NCI-H510A treated with DMSO at 0.1 percent for 48 hours (cell line): ENCODE measurements around the gene CFB.
"Not testable (repeated sequence)": the region's sequence is repeated elsewhere in the genome, so short reads cannot be mapped to it uniquely, and the experiment has no call there.

ENCODE experiments used
- DNase-seq: peaks from one replicate; lab custom pipeline; 2025; lab: John Stamatoyannopoulos, UW

The CFB gene

DNA sequence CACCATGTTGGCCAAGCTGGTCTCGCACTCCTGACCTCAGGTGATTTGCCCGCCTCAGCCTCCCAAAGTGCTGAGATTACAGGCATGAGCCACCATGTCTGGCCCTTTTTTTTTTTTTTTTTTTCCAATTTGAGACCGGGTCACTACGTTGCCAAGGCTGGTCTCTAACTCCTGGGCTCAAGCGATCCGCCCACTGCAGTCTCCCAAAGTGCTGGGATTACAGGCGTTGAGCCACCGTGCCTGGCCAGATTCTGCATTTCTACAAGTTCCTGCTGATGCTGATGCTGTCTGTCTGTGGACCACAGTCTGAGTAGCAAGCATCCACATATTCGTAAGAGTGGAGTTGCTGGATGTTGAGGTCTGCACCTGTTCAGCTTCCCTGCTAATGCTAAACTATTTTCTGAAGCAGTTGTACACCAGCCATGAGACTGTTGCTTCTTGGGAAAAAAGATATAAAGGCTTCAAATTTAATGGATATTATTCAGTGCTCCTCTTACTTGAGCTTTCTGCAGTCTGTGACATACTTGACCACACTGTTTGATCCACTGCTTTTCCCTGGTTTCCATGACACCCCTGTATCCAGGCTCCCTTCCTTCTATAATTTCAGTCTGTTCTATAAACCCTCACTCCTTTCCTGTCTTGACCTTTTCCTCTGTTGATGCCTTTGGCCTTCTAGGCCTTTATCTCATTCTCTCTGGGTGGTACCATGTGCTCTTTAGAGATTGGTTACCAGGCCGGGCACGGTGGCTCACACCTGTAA, 33.9 kb upstream of the CFB start:
- no peak for DNase-seq

GRCh38 chr6:31915351-31915750, 30.5 kb upstream of the CFB start:
- no peak for DNase-seq

- no peak for DNase-seq
These were observed 30.1 kb upstream of the CFB start for GRCh38 chr6:31915756-31916155.

DNA sequence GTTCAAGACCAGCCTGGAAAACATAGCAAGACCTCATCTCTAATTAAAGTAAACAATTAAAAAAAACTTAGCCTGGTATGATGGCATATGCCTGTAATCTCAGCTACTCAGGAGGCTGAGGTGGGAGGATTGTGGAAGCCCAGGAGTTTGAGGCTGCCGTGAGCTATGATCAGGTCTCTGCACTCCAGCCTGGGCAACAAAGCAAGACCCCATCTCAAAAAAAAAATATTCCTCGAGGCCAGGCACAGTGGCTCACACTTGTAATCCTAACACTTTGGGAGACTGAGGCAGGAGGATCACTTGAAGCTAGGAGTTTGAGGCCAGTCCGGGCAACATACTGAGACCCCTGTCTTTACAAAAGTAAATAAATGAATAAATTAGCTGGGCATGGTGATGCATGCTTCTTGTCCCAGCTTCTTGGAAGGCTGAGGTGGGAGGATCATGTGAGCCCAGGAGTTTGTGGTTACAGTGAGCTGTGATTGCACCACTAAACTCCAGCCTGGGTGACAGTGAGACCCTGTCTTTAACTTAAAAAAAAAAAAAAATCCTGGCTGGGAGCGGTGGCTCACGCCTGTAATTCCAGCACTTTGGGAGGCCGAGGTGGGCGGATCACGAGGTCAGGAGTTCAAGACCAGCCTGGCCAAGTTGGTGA, 27.7 kb upstream of the CFB start:
- DNase-seq = no peak

- no peak for DNase-seq
These were observed 26.1 kb upstream of the CFB start for GRCh38 chr6:31919624-31920303.

DNA sequence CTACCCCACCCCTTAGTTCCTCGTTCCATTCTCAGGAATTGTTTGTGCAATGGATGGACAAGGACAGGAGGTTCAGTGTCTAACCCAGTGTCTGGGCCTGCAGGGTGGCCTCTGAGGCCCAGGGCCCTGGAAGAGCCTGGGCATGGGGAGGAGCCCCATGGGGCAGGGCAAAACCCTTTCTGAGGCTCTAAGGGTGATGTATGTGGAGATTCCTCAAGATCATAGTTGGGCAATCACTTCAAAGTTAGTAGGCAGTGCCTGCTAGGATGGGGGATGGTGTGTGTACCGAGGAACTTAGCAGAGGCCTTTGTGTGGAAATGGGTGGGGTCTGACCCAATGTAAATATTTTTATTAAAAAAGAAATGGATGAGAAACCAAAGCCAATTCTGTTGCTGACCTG, 25.1 kb upstream of the CFB start:
- no peak for DNase-seq

GRCh38 chr6:31922942-31923341, 23.0 kb upstream of the CFB start:
- DNase-seq = no peak

DNA sequence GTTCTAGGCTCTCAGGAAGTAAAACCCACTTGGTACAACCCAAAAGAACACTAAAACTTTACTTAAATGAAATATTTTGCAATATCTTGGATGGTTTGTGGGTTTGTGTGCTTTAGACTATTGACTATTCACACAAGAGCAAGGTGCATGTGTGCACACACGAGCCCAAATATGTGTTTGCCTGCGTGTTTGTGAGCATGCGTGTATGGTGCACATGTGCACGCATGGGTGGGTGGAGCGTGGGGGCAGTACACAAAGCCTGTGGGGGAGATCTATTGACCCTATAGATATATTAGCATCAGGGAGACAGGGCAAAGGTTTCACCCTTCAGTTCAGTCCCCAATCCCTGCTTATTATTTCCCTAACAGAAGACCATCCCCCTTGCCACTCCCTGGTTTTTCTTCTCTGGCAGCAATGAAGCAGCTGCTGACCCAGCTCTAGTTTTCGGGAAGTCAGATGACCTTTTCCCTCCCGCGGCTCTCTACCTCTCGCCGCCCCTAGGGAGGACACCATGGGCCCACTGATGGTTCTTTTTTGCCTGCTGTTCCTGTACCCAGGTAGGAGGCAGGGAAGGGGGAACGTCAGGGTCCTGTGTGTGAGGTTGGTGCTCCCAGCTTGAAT, 18.5 kb upstream of the CFB start, which contains the start of gene C2:
Gene C2, plus strand, starts transcription at position 476 of the 621 bp plus-strand sequence. Its CDS starts 36 bp downstream, at position 512.
- DNase-seq = no peak

- DNase-seq = no peak
These were observed 17.8 kb upstream of the CFB start for GRCh38 chr6:31927863-31928671.

DNA sequence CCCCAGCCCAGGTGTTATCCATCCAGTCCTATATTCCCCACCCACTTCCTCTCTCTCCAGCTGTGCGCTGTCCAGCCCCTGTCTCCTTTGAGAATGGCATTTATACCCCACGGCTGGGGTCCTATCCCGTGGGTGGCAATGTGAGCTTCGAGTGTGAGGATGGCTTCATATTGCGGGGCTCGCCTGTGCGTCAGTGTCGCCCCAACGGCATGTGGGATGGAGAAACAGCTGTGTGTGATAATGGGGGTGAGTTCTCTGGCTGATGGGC, 17.3 kb upstream of the CFB start:
- no peak for DNase-seq

- no peak for DNase-seq
These were observed 14.9 kb upstream of the CFB start for GRCh38 chr6:31930962-31931361.

DNA sequence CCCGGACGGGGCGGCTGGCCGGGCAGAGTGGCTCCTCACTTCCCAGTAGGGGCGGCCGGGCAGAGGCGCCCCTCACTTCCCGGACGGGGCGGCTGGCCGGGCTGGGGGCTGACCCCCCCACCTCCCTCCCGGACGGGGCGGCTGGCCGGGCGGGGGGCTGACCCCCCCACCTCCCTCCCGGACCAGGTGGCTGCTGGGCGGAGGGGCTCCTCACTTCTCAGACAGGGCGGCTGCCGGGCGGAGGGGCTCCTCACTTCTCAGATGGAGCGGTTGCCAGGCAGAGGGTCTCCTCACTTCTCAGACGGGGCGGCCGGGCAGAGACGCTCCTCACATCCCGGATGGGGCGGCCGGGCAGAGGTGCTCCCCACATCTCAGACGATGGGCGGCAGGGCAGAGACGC, 13.8 kb upstream of the CFB start:
- not testable (repeated sequence) for DNase-seq

- no peak for DNase-seq
These were observed 12.4 kb upstream of the CFB start for GRCh38 chr6:31933537-31933936.

DNA sequence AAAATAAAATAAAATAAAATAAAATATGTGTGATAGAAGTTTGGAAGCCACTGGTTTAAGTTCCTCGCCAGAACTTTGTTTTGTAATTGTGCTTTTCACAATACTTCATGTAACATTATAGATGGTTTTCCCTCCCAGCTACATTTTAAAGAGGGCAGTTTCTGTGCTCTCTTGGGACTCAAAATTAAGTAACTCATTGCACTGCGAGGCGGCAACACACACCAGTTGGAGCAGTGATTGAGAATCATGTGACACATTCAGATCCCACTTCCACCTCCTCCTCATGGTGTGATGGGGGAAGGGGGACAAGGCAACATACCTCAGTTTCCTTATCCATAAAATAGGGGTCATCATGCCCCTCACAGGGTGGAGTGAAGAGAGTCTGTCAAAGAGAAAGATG, 10.9 kb upstream of the CFB start:
- no peak for DNase-seq

DNA sequence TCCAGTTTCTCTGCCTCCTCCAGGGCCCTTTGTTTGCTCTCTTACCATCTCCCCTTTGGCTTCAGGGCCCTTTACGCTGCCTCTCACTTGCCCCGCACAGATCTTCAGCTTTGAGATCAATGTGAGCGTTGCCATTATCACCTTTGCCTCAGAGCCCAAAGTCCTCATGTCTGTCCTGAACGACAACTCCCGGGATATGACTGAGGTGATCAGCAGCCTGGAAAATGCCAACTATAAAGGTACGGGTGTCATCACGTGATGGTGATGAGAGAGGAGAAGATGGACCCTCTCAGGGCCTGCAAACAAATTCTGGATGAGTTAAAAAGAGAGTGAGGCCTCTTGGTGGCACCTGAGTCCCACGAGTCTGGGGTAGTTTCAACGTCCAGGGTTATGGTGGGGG, 10.1 kb upstream of the CFB start:
- no peak for DNase-seq

DNA sequence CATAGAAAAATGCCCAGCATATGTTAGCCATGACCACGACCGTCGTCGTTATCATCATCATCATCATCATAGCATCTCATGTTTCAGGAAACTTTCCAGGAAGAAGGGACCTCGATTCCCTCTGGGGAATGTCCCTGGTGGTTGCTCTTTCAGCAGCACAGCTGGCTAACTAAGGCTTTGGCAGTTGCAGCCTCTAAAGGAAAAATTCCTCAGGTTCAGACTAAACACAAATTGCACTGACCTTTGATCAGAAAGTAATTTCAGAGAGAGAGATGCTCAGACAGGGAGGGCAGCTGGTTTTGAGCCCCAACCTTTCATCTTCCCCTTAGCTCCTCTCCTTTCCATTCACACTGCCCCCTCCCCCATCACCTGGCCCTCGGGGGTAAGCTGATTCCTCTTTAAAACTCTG, 5.6 kb upstream of the CFB start:
- no peak for DNase-seq

DNA sequence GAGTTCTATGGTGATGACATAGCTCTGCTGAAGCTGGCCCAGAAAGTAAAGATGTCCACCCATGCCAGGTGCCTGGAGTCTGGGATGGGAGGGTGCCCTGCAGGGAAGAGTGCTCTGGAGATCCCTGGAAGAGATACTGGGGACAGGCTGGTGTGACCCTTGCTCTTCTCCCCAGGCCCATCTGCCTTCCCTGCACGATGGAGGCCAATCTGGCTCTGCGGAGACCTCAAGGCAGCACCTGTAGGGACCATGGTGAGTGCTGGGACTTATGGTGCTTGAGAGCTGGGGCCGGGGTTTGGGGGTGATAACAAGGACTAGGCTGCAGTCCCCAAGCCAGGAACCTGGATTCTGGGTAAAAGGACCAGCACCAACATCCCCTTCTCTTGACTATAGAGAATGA, 2.2 kb upstream of the CFB start:
- DNase-seq = no peak

- no peak for DNase-seq
These were observed 765 bp upstream of the CFB start for GRCh38 chr6:31945154-31945506.

GRCh38 chr6:31946370-31946885, 533 bp downstream of the CFB start:
- DNase-seq = no peak

DNA sequence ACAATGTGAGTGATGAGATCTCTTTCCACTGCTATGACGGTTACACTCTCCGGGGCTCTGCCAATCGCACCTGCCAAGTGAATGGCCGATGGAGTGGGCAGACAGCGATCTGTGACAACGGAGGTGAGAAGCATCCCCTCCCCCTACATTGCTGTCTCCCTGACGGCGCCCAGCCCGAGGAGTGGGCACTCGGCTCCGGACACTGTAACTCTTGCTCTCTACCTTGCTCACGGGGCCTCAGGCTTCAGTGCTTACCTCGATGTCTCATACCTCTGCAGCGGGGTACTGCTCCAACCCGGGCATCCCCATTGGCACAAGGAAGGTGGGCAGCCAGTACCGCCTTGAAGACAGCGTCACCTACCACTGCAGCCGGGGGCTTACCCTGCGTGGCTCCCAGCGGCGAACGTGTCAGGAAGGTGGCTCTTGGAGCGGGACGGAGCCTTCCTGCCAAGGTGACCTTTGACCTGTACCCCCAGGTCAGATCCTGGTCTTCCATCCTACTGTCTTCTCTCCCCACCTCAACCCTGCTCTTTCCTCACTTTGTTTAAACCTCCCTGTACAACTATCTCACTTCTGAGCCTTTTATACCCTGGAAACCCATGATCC, 1.3 kb downstream of the CFB start:
- DNase-seq = no peak

- DNase-seq = no peak
These were observed 2.0 kb downstream of the CFB start for GRCh38 chr6:31947864-31948263.

GRCh38 chr6:31948306-31948705, 2.4 kb downstream of the CFB start:
- DNase-seq = no peak
